SKM-1 (cell line): ENCODE data around the gene B9D1.

Source experiments
- DNase-seq: peaks from one replicate; lab custom pipeline; 2025; ENCODE audit not compliant: unreplicated experiment; lab: John Stamatoyannopoulos, UW

The B9D1 gene

DNA sequence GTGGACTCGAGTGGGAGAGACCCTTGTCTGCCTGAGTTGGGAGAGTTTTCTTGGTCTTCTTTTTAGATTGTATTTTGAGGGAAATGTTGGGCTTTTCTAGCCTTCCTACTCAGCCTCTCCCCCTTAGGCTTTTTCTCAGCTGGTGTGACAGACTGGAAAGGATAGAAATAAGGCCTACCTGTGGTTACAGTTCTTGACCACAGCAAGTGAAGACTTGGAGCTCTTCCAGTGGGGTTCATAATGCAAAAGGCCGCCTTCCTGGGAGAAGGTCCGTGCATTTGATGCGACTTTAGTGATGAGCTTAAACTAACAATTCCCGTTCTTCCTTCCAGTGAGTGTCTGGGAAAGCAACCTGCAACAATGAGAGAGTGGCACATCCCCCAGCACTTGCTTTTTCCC lies 56.8 kb downstream of the B9D1 start:
- DNase-seq: no peak

GRCh38 chr17:19305256-19305655 lies 57.3 kb downstream of the B9D1 start:
- DNase-seq: no peak

- no peak for DNase-seq
Measured at GRCh38 chr17:19304751-19305150, 57.8 kb downstream of the B9D1 start.

- DNase-seq: peak; percentile 91
Measured at GRCh38 chr17:19304209-19304608, 58.3 kb downstream of the B9D1 start.

GRCh38 chr17:19303367-19303776 lies 59.2 kb downstream of the B9D1 start:
- no peak for DNase-seq

DNA sequence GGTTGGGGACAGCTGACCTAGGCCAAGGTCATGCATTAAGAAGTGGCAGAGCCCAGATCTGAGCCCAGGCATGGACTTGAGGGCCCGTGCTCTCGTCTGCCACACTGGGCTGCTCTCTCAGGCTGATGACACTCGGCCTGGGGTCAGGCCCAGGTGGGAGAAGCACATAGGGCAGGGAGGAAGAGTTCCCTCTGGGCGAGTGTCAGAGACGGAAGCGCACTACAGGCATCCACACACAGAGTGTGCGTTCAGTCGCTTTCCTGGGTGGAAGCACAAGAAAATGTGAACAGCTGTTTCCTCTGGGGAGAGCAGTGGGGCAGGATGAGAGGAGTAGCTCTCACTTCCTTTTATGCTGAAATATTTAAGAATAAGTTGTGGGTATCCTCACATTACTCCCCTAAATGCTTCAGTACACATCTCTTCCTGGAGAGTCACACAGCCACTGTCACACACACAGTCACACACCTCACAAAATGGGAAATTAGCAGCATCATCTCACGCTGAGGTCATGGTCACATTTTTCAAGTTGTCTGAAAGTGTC lies 59.7 kb downstream of the B9D1 start:
- DNase-seq: no peak

GRCh38 chr17:19301973-19302372 lies 60.5 kb downstream of the B9D1 start:
- DNase-seq: no peak

DNA sequence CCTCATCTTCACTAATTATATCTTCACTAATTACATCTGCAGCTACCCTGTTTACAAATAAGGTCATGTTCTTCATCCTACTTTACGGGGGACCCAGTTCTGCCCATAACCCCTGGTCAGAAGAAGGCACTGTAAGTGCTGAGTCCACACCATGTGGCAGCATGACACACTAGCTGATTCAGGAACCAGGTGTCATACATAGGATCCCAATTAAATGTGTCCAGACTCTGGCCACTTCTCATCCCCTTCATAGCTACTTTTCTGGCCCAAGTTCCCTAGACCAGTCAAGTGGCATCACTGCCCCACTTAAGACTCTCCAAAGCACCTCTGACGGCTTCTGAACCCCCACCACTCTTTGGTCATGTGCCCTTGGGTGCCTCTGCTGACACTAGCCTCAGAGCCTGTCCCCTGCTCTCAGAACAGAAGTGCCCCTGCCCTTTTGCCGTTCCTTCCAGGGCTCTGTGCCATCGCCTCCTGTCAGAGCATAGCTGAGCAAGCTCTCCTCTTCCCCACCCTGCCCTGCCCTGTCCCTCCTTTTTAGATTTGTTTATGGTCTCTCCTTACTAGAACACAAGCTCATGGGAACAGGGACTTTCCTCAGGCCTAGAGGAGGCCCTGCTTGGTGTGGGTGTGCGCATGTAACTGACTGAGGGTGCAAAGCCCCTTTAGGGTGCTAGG lies 61.1 kb downstream of the B9D1 start:
- no peak for DNase-seq

DNA sequence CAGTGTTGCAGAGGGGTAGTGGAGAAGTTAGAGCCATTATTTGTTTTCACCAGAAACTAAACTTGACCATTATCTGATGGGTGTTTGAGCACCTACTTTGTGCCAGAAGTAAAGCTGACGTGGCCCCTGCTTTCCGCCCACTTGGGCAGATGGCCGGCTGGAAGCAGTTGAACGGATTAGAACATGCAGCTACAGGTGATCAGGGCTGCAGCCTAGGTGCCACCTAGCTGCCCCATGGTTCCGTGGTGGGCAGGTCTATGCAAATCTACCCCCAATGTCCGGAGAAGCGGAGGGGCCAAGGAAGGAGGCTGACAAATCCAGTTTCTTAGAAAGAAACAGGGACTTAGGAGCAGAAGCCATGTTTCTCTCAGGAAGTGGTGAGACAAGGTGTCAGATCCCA lies 62.7 kb downstream of the B9D1 start:
- no peak for DNase-seq

GRCh38 chr17:19299214-19299747 lies 63.2 kb downstream of the B9D1 start:
- no peak for DNase-seq

DNA sequence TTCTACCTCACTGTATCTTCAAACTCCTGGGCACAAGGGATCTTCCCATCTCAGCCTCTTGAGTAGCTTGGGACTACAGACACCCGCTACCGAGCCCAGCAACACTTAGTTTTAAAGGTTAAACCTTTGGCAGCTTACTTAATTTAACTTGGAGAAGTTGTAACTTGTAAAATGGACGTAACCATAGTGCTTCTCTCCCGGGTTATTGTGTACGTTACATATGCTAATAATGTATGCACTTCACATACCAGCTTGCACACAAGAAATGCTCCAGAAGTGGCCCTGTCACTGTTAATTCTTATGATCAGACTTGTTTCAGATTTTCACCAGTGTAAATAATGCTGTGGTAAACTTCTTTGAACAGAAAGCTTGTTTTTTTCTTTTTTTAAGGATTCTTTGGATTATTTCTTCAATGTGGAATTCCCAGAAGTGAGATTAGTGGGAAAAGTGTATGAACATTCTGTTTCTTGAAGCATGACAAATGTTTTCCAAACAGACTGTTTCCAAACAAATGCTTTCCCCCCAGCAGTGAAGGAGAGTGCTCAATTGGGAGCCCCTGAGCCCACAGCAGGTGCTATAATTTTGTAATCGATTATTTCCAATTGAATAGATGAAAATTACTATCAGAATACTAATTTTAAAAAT lies 63.8 kb downstream of the B9D1 start:
- no peak for DNase-seq

GRCh38 chr17:19296786-19297778 lies 65.4 kb downstream of the B9D1 start:
- DNase-seq: no peak

GRCh38 chr17:19295473-19296135 lies 66.9 kb downstream of the B9D1 start:
- no peak for DNase-seq

DNA sequence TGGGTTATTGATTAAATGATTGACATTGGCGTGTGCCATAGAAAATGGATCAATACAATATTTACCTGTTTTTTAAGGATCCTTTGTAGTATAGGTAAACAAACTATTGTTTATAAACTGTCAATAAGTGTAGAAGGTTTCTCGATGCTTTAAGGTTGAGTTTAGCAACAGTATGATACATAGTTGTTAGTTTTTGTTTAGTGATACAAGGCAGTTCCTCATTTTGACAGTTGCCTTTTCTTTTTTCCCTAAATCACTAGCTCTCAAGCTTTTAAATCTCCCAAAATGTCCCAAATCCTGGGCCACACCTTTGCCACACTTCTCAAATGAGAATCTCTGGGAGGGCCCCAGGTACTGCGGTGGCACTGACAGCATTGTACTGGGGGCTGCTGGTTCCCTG lies 68.1 kb downstream of the B9D1 start:
- no peak for DNase-seq
